ENCODE measurements around the gene MRPL51. TPM values are rescaled to one million over a fixed set of nuclear protein-coding genes. Genes with fewer than 3 reads are reported as not detected.

The MRPL51 gene
- total and polyA plus RNA-seq, 2 donors (not counting 1 experiment from before 2014, with no cell fraction given): 18.6 to 72.6 TPM

- WGBS (ENCODE audit: insufficient coverage): 99% methylated on average over 18 of the region's 19 CpGs
- CTCF ChIA-PET: no interaction called here
- Mint-ChIP-seq H3K9me3 (ENCODE audit: insufficient read depth) (no peaks in the 10 kb centered on the region), H3K4me3 (no peak overlapping the region), H3K27me3 (no peaks in the 10 kb centered on the region), H3K4me1 (peaks cover 2% of the 10 kb centered on the region), H3K27ac (no peak overlapping the region)
- no peaks in the 10 kb centered on the region for H4K20me1 ChIP-seq (ENCODE audit: control insufficient read depth, insufficient read depth, low read length, poor library complexity, severe bottlenecking)
- H2AFZ ChIP-seq (ENCODE audit: insufficient read depth, low read depth, low read length, poor library complexity, severe bottlenecking): no peak overlapping the region
- DNase-seq: no peak
- no peak overlapping the region for H3K27ac ChIP-seq (ENCODE audit: low read length in 2 of 2)
- peaks cover 6 to 89% of the 10 kb centered on the region in 2 experiments for H3K36me3 ChIP-seq (replicated peaks in 1 of 2; ENCODE audit: control extremely low read depth in 1 of 2, control insufficient read depth in 1 of 2, extremely low read depth in 1 of 2, insufficient read depth in 2 of 2, low read length in 1 of 2)
- ATAC-seq (ENCODE audit: low read depth): no peak
- H3K27me3 ChIP-seq (replicated peaks in 1 of 4; ENCODE audit: control extremely low read depth in 1 of 4, control insufficient read depth in 3 of 4, insufficient read depth in 4 of 4, low read length in 3 of 4): no peaks in the 10 kb centered on the region
- H3K4me2 ChIP-seq (replicated peaks; ENCODE audit: low read depth, low read length, poor library complexity, severe bottlenecking): no peak overlapping the region
- no peaks in the 10 kb centered on the region for H3K9me3 ChIP-seq (ENCODE audit: control extremely low read depth in 1 of 3, control insufficient read depth in 2 of 3, insufficient read depth in 1 of 3, low read length in 2 of 3)
- intact Hi-C loops (cut with micrococcal nuclease): no loop called here
- peaks cover 0 to under 1% of the 10 kb centered on the region in 2 donors for H3K4me1 ChIP-seq (ENCODE audit: control insufficient read depth in 2 of 2, insufficient read depth in 2 of 2, low read length in 2 of 2)
- POLR2A ChIA-PET: no interaction called here
- no peak for TF ChIP-seq EZH2 (IDR thresholded peaks at IDR 0.05; ENCODE audit: borderline replicate concordance, insufficient read depth, low read depth, low read length, poor library complexity, severe bottlenecking)
- TF ChIP-seq, protein P1, sequence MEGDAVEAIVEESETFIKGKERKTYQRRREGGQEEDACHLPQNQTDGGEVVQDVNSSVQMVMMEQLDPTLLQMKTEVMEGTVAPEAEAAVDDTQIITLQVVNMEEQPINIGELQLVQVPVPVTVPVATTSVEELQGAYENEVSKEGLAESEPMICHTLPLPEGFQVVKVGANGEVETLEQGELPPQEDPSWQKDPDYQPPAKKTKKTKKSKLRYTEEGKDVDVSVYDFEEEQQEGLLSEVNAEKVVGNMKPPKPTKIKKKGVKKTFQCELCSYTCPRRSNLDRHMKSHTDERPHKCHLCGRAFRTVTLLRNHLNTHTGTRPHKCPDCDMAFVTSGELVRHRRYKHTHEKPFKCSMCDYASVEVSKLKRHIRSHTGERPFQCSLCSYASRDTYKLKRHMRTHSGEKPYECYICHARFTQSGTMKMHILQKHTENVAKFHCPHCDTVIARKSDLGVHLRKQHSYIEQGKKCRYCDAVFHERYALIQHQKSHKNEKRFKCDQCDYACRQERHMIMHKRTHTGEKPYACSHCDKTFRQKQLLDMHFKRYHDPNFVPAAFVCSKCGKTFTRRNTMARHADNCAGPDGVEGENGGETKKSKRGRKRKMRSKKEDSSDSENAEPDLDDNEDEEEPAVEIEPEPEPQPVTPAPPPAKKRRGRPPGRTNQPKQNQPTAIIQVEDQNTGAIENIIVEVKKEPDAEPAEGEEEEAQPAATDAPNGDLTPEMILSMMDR (IDR thresholded peaks at IDR 0.05): no peak
- no peak overlapping the region for H3K4me3 ChIP-seq (ENCODE audit: control extremely low read depth in 1 of 5, extremely low read depth in 1 of 5, insufficient read depth in 1 of 5, low read depth in 2 of 5, low read length in 4 of 5)
- H3K9ac ChIP-seq (ENCODE audit: low read length): no peak overlapping the region
- H3K79me2 ChIP-seq (ENCODE audit: control insufficient read depth, insufficient read depth, low read length): no peaks in the 10 kb centered on the region
Measured at GRCh38 chr12:6526766-6527525, 33.9 kb upstream of the MRPL51 start.

DNA sequence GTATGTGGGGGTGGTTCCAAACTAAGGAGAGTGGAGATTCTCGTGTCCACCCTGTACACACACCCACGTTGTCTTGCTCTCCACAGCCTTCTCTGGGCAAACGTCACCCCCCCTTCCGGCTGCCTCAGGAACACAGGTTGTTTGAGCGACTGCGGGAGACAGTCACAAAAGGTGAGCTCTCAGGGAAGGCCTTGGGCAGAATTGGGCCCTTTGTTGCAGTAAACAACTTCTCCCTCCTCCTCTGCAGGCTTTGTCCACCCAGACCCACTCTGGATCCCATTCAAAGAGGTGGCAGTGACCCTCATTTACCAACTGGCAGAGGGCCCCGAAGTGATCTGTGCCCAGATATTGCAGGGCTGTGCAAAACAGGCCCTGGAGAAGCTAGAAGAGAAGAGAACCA lies 33.1 kb upstream of the MRPL51 start:
- Mint-ChIP-seq H3K4me3 (no peak overlapping the region), H3K27me3 (no peaks in the 10 kb centered on the region), H3K27ac (no peak overlapping the region), H3K4me1 (no peaks in the 10 kb centered on the region), H3K9me3 (ENCODE audit: insufficient read depth) (no peaks in the 10 kb centered on the region)
- Histone ChIP-seq H3K9me3 (ENCODE audit: control extremely low read depth in 1 of 3, control insufficient read depth in 2 of 3, insufficient read depth in 1 of 3, low read length in 2 of 3) (no peaks in the 10 kb centered on the region), H3K27me3 (replicated peaks in 1 of 4; ENCODE audit: control extremely low read depth in 1 of 4, control insufficient read depth in 3 of 4, insufficient read depth in 4 of 4, low read length in 3 of 4) (no peaks in the 10 kb centered on the region), H2AFZ (ENCODE audit: insufficient read depth, low read depth, low read length, poor library complexity, severe bottlenecking) (no peak overlapping the region), H3K36me3 (replicated peaks in 1 of 2; ENCODE audit: control extremely low read depth in 1 of 2, control insufficient read depth in 1 of 2, extremely low read depth in 1 of 2, insufficient read depth in 2 of 2, low read length in 1 of 2) (peaks cover 9 to 95% of the 10 kb centered on the region in 2 experiments), H3K4me2 (replicated peaks; ENCODE audit: low read depth, low read length, poor library complexity, severe bottlenecking) (no peak overlapping the region), H3K4me1 (ENCODE audit: control insufficient read depth in 2 of 2, insufficient read depth in 2 of 2, low read length in 2 of 2) (no peaks in the 10 kb centered on the region), H3K4me3 (ENCODE audit: control extremely low read depth in 1 of 5, extremely low read depth in 1 of 5, insufficient read depth in 1 of 5, low read depth in 2 of 5, low read length in 4 of 5) (no peak overlapping the region), H3K27ac (ENCODE audit: low read length in 2 of 2) (no peak overlapping the region), H3K9ac (ENCODE audit: low read length) (no peak overlapping the region), H3K79me2 (ENCODE audit: control insufficient read depth, insufficient read depth, low read length) (no peaks in the 10 kb centered on the region), H4K20me1 (ENCODE audit: control insufficient read depth, insufficient read depth, low read length, poor library complexity, severe bottlenecking) (no peaks in the 10 kb centered on the region)
- DNase-seq (no peak), ATAC-seq (ENCODE audit: low read depth) (no peak)
- CTCF ChIA-PET: no interaction called here
- intact Hi-C loops (cut with micrococcal nuclease): no loop called here
- 96% methylated on average over 4 of the region's 7 CpGs for WGBS (ENCODE audit: insufficient coverage)
- no peak for TF ChIP-seq EZH2 (IDR thresholded peaks at IDR 0.05; ENCODE audit: borderline replicate concordance, insufficient read depth, low read depth, low read length, poor library complexity, severe bottlenecking)
- TF ChIP-seq, protein P1 (IDR thresholded peaks at IDR 0.05): no peak
- POLR2A ChIA-PET: no interaction called here
